ENCODE results near the gene CSF3. TPM values are rescaled to one million over a fixed set of nuclear protein-coding genes. Genes with fewer than 3 reads are reported as not detected.
A peak's percentile ranks its signal among the peaks of the same experiment; 100 is the strongest.

CSF3 gene
- total and polyA plus RNA-seq, 2 of the 13 experiments (the other 11 are each of a cell fraction or from before 2014, with no cell fraction given) = 0.09 TPM; not detected in 1

DNA sequence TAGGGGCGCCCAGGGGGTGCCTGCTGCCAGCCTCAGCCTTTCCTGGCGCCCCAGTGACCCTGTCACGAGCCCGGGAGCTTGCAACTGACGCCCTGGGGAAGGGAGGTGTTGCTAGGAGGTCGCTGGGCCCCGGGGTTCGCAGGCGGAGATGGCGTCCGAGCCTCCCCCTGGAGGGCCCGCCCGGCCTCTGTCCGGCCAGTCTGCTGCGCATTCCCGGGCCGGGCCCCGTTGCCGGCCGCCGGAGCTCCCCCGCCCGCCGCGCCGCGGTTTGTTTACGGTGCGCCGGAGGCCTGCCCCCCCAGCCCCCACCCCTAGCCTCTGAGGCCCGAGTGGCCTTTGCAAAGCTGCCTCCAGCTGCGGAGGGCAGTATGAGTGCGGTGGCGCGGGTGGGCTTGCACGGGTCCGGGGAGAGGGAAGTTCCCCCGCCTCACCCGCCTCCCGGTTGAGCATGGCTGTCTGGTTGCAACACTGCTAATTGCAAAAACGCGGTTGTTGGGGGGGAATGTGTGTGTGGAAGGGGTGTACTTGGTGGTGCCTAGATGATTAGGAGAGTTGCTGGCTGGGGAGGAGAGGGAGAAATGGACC is 48.0 kb downstream of the CSF3 start (continued):
- TF ChIP-seq, protein P1, sequence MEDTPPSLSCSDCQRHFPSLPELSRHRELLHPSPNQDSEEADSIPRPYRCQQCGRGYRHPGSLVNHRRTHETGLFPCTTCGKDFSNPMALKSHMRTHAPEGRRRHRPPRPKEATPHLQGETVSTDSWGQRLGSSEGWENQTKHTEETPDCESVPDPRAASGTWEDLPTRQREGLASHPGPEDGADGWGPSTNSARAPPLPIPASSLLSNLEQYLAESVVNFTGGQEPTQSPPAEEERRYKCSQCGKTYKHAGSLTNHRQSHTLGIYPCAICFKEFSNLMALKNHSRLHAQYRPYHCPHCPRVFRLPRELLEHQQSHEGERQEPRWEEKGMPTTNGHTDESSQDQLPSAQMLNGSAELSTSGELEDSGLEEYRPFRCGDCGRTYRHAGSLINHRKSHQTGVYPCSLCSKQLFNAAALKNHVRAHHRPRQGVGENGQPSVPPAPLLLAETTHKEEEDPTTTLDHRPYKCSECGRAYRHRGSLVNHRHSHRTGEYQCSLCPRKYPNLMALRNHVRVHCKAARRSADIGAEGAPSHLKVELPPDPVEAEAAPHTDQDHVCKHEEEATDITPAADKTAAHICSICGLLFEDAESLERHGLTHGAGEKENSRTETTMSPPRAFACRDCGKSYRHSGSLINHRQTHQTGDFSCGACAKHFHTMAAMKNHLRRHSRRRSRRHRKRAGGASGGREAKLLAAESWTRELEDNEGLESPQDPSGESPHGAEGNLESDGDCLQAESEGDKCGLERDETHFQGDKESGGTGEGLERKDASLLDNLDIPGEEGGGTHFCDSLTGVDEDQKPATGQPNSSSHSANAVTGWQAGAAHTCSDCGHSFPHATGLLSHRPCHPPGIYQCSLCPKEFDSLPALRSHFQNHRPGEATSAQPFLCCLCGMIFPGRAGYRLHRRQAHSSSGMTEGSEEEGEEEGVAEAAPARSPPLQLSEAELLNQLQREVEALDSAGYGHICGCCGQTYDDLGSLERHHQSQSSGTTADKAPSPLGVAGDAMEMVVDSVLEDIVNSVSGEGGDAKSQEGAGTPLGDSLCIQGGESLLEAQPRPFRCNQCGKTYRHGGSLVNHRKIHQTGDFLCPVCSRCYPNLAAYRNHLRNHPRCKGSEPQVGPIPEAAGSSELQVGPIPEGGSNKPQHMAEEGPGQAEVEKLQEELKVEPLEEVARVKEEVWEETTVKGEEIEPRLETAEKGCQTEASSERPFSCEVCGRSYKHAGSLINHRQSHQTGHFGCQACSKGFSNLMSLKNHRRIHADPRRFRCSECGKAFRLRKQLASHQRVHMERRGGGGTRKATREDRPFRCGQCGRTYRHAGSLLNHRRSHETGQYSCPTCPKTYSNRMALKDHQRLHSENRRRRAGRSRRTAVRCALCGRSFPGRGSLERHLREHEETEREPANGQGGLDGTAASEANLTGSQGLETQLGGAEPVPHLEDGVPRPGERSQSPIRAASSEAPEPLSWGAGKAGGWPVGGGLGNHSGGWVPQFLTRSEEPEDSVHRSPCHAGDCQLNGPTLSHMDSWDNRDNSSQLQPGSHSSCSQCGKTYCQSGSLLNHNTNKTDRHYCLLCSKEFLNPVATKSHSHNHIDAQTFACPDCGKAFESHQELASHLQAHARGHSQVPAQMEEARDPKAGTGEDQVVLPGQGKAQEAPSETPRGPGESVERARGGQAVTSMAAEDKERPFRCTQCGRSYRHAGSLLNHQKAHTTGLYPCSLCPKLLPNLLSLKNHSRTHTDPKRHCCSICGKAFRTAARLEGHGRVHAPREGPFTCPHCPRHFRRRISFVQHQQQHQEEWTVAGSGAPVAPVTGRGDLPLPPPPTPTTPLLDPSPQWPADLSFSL (CRISPR knock-in tag; IDR thresholded peaks at IDR 0.05) = no peak
- TF ChIP-seq ZSCAN22 (CRISPR knock-in tag; IDR thresholded peaks at IDR 0.05) (no peak), NCOA5 (CRISPR knock-in tag; IDR thresholded peaks at IDR 0.05) (no peak), MTA1 (CRISPR knock-in tag; IDR thresholded peaks at IDR 0.05; ENCODE audit: borderline replicate concordance) (peak; percentile 42; the same call in 1 of the 2 replicates), RNF2 (conservative IDR thresholded peaks at IDR 0.05; ENCODE audit: low read depth) (no peak), SMAD9 (CRISPR knock-in tag; IDR thresholded peaks at IDR 0.05) (no peak), ZSCAN21 (CRISPR knock-in tag; IDR thresholded peaks at IDR 0.05; ENCODE audit: borderline replicate concordance) (no peak), RBM22 (optimal IDR thresholded peaks at IDR 0.05; ENCODE audit: low read length) (no peak), ZNF556 (CRISPR knock-in tag; IDR thresholded peaks at IDR 0.05; ENCODE audit: borderline replicate concordance) (no peak), ZNF569 (CRISPR knock-in tag; IDR thresholded peaks at IDR 0.05; ENCODE audit: borderline replicate concordance) (no peak), AHR (CRISPR knock-in tag; IDR thresholded peaks at IDR 0.05) (0 out of 2 replicates have a peak, but pooled peaks have one; percentile 71)
- TF ChIP-seq, protein P2, sequence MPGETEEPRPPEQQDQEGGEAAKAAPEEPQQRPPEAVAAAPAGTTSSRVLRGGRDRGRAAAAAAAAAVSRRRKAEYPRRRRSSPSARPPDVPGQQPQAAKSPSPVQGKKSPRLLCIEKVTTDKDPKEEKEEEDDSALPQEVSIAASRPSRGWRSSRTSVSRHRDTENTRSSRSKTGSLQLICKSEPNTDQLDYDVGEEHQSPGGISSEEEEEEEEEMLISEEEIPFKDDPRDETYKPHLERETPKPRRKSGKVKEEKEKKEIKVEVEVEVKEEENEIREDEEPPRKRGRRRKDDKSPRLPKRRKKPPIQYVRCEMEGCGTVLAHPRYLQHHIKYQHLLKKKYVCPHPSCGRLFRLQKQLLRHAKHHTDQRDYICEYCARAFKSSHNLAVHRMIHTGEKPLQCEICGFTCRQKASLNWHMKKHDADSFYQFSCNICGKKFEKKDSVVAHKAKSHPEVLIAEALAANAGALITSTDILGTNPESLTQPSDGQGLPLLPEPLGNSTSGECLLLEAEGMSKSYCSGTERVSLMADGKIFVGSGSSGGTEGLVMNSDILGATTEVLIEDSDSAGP (CRISPR knock-in tag; IDR thresholded peaks at IDR 0.05; ENCODE audit: borderline replicate concordance) = no peak
- TF ChIP-seq, protein P3, sequence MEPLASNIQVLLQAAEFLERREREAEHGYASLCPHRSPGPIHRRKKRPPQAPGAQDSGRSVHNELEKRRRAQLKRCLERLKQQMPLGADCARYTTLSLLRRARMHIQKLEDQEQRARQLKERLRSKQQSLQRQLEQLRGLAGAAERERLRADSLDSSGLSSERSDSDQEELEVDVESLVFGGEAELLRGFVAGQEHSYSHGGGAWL (CRISPR knock-in tag; IDR thresholded peaks at IDR 0.05) = no peak; the same call in 1 of the 2 replicates
- TF ChIP-seq, protein P4, sequence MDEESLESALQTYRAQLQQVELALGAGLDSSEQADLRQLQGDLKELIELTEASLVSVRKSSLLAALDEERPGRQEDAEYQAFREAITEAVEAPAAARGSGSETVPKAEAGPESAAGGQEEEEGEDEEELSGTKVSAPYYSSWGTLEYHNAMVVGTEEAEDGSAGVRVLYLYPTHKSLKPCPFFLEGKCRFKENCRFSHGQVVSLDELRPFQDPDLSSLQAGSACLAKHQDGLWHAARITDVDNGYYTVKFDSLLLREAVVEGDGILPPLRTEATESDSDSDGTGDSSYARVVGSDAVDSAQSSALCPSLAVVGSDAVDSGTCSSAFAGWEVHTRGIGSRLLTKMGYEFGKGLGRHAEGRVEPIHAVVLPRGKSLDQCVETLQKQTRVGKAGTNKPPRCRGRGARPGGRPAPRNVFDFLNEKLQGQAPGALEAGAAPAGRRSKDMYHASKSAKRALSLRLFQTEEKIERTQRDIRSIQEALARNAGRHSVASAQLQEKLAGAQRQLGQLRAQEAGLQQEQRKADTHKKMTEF (CRISPR knock-in tag; IDR thresholded peaks at IDR 0.05) = peak; percentile 47; the same call in 1 of the 2 replicates
- TF ChIP-seq, protein P5, sequence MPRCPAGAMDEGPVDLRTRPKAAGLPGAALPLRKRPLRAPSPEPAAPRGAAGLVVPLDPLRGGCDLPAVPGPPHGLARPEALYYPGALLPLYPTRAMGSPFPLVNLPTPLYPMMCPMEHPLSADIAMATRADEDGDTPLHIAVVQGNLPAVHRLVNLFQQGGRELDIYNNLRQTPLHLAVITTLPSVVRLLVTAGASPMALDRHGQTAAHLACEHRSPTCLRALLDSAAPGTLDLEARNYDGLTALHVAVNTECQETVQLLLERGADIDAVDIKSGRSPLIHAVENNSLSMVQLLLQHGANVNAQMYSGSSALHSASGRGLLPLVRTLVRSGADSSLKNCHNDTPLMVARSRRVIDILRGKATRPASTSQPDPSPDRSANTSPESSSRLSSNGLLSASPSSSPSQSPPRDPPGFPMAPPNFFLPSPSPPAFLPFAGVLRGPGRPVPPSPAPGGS (CRISPR knock-in tag; IDR thresholded peaks at IDR 0.05) = no peak

Measured in HepG2 (cell line).